RPMI7951 (cell line): Measurements from ENCODE around the gene ARMC6. TPM values are rescaled to one million over a fixed set of nuclear protein-coding genes. Genes with fewer than 3 reads are reported as not detected.

Experiments
- DNase-seq: peaks from one replicate; pipeline ENCODE4 v3.0.0-alpha.2; 2012; ENCODE audit warnings: low read depth
- total RNA-seq: library from RNA; depleted of rRNA; stranded (reverse); fragments of >200 nt; shearing (Covaris generic); gene quantifications from 2 replicates; pipeline ENCODE4 v1.2.3, GENCODE V29; 2014; rRNA removed

The ARMC6 gene
- total RNA-seq, 1 experiment from 2014 or later = 54.1 TPM

- no peak for DNase-seq
Observed at GRCh38 chr19:19107654-19108053, 74.3 kb downstream of the ARMC6 start.

Other genes with a start within 250 kb of the ARMC6 start
- gene COMP, start 242.3 kb upstream of the ARMC6 start, total RNA-seq = 1.1 and 1.2 TPM in 2 replicates
- 32.4 and 56.2 TPM in 2 replicates for gene UPF1, start 201.6 kb upstream of the ARMC6 start, total RNA-seq
- 0.12 and 1.4 TPM in 2 replicates for gene CERS1, start 137.4 kb upstream of the ARMC6 start, total RNA-seq
- gene COPE, start 114.2 kb upstream of the ARMC6 start, total RNA-seq = 324 and 407 TPM in 2 replicates
- gene DDX49, start 113.9 kb upstream of the ARMC6 start, total RNA-seq = 47.5 and 55.9 TPM in 2 replicates
- gene HOMER3, start 92.4 kb upstream of the ARMC6 start, total RNA-seq = 53.2 and 74.2 TPM in 2 replicates
- 34.2 and 35.4 TPM in 2 replicates for gene SUGP2, start 86 bp upstream of the ARMC6 start, total RNA-seq
- 5.9 and 6.2 TPM in 2 replicates for gene SLC25A42, start 30.4 kb downstream of the ARMC6 start, total RNA-seq
- gene TMEM161A, start 104.9 kb downstream of the ARMC6 start, total RNA-seq = 17.0 and 18.5 TPM in 2 replicates
- gene MEF2B, start 136.7 kb downstream of the ARMC6 start, total RNA-seq = not detected in 2 replicates
- gene BORCS8, start 158.5 kb downstream of the ARMC6 start, total RNA-seq = 10.3 and 18.4 TPM in 2 replicates
- gene RFXANK, start 158.7 kb downstream of the ARMC6 start, total RNA-seq = 91.3 and 108 TPM in 2 replicates
- 20.4 and 31.0 TPM in 2 replicates for gene NR2C2AP, start 169.8 kb downstream of the ARMC6 start, total RNA-seq
- 0.12 TPM in 1 of 2 replicates, not detected in the other for gene NCAN, start 178.4 kb downstream of the ARMC6 start, total RNA-seq
- 0.29 TPM in 1 of 2 replicates, not detected in the other for gene TM6SF2, start 239.7 kb downstream of the ARMC6 start, total RNA-seq